Measurements from ENCODE around the gene ZNF646.

The ZNF646 gene

GRCh38 chr16:31077024-31077423 is 2.8 kb downstream of the ZNF646 start:
- H3K4me3 ChIP-seq (ENCODE audit: low read depth, low read length), result no peak overlapping the region
- DNase-seq (ENCODE audit: low read depth), result no peak
- TF ChIP-seq, protein P1, sequence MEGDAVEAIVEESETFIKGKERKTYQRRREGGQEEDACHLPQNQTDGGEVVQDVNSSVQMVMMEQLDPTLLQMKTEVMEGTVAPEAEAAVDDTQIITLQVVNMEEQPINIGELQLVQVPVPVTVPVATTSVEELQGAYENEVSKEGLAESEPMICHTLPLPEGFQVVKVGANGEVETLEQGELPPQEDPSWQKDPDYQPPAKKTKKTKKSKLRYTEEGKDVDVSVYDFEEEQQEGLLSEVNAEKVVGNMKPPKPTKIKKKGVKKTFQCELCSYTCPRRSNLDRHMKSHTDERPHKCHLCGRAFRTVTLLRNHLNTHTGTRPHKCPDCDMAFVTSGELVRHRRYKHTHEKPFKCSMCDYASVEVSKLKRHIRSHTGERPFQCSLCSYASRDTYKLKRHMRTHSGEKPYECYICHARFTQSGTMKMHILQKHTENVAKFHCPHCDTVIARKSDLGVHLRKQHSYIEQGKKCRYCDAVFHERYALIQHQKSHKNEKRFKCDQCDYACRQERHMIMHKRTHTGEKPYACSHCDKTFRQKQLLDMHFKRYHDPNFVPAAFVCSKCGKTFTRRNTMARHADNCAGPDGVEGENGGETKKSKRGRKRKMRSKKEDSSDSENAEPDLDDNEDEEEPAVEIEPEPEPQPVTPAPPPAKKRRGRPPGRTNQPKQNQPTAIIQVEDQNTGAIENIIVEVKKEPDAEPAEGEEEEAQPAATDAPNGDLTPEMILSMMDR (conservative IDR thresholded peaks at IDR 0.05; ENCODE audit: low read depth, low read length), result no peak

DNA sequence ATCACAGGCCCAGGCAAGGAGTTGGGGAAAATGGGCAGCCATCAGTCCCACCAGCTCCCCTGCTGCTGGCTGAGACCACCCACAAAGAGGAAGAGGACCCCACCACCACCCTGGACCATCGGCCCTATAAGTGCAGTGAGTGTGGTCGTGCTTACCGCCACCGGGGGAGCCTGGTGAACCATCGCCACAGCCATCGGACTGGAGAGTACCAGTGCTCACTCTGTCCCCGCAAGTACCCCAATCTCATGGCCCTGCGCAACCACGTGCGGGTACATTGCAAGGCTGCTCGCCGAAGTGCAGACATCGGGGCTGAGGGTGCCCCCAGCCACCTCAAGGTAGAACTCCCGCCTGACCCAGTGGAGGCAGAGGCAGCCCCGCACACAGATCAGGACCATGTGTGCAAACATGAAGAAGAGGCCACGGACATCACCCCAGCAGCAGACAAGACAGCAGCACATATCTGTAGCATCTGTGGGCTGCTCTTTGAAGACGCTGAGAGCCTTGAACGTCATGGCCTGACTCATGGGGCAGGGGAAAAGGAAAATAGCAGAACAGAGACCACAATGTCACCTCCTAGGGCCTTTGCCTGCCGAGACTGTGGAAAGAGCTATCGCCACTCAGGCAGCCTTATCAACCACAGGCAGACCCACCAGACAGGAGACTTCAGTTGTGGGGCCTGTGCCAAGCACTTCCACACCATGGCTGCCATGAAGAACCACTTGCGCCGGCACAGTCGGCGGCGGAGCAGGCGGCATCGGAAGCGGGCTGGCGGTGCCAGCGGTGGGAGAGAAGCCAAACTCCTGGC is 3.6 kb downstream of the ZNF646 start:
- TF ChIP-seq, protein P1 (conservative IDR thresholded peaks at IDR 0.05; ENCODE audit: low read depth, low read length), result peak; percentile 14
- H3K4me3 ChIP-seq (ENCODE audit: low read depth, low read length), result no peak overlapping the region

GRCh38 chr16:31078597-31079341 is 4.5 kb downstream of the ZNF646 start:
- no peak overlapping the region for H3K4me3 ChIP-seq (ENCODE audit: low read depth, low read length)
- TF ChIP-seq, protein P1 (conservative IDR thresholded peaks at IDR 0.05; ENCODE audit: low read depth, low read length), result no peak
- DNase-seq (ENCODE audit: low read depth), result no peak

More for the DNA sequence above, 3.6 kb downstream of the ZNF646 start:
- no peak for DNase-seq (ENCODE audit: low read depth)

- TF ChIP-seq, protein P1 (conservative IDR thresholded peaks at IDR 0.05; ENCODE audit: low read depth, low read length), result no peak
- no peak for DNase-seq (ENCODE audit: low read depth)
- H3K4me3 ChIP-seq (ENCODE audit: low read depth, low read length), result no peak overlapping the region
Observed at GRCh38 chr16:31079342-31079944, 5.2 kb downstream of the ZNF646 start.

- no peak overlapping the region for H3K4me3 ChIP-seq (ENCODE audit: low read depth, low read length)
- TF ChIP-seq, protein P1 (conservative IDR thresholded peaks at IDR 0.05; ENCODE audit: low read depth, low read length), result no peak
- DNase-seq (ENCODE audit: low read depth), result no peak
Observed at GRCh38 chr16:31080035-31080629, 5.9 kb downstream of the ZNF646 start.

- no peak for DNase-seq (ENCODE audit: low read depth)
- TF ChIP-seq, protein P1 (conservative IDR thresholded peaks at IDR 0.05; ENCODE audit: low read depth, low read length), result no peak
- H3K4me3 ChIP-seq (ENCODE audit: low read depth, low read length), result no peak overlapping the region
Observed at GRCh38 chr16:31080756-31081419, 6.7 kb downstream of the ZNF646 start.

Data from choroid plexus epithelial cell (primary cell).